Activated B cell treated with CpG ODN at 0.5 μM for 24 hours (primary cell): ENCODE measurements around the gene ZMYM1. TPM values are rescaled to one million over a fixed set of nuclear protein-coding genes. Genes with fewer than 3 reads are reported as not detected.
A peak's percentile ranks its signal among the peaks of the same experiment; 100 is the strongest.
"Not testable (repeated sequence)": the region's sequence is repeated elsewhere in the genome, so short reads cannot be mapped to it uniquely, and the experiment has no call there.

Source experiments
- ATAC-seq: fragments of 200-7000 bp; cut with Tn5 transposase; one replicate; pipeline ENCODE4 v1.10.0; 2021; ENCODE audit warnings: low read depth, mild to moderate bottlenecking, moderate library complexity
- CTCF ChIA-PET: fragments of 350-600 bp; sonication (Branson Sonifier 250); formaldehyde crosslinking; loops from one replicate; lab custom pipeline; 2021; ENCODE audit warnings: antibody characterized with exemption; lab: Charles Lee
- POLR2A ChIA-PET: fragments of 350-600 bp; sonication (Branson Sonifier 250); formaldehyde crosslinking; loops from one replicate; lab custom pipeline; 2021; ENCODE audit warnings: antibody characterized with exemption; lab: Charles Lee
- DNase-seq: peaks from one replicate; pipeline ENCODE4 v3.0.0; 2022
- H3K27ac Mint-ChIP-seq: one replicate; pipeline ENCODE4 v1.8.0; 2020; ENCODE audit warnings: mixed read lengths
- H3K27me3 Mint-ChIP-seq: one replicate; pipeline ENCODE4 v1.8.0; 2021; ENCODE audit warnings: mixed read lengths
- H3K36me3 Mint-ChIP-seq: one replicate; pipeline ENCODE4 v1.8.0; 2021; ENCODE audit warnings: low read depth, mixed read lengths
- H3K4me1 Mint-ChIP-seq: one replicate; pipeline ENCODE4 v1.8.0; 2021; ENCODE audit warnings: mixed read lengths
- H3K4me3 Mint-ChIP-seq: one replicate; pipeline ENCODE4 v1.8.0; 2020; ENCODE audit warnings: mild to moderate bottlenecking, mixed read lengths
- H3K9me3 Mint-ChIP-seq: one replicate; pipeline ENCODE4 v1.8.0; 2020; ENCODE audit warnings: mixed read lengths
- CTCF ChIP-seq: fragments of 200-600 bp; IDR thresholded peaks from one replicate; pipeline ENCODE4 v1.8.0; 2022; ENCODE audit warnings: antibody characterized with exemption, mild to moderate bottlenecking
- intact Hi-C: fragments of 100-400 bp; cut with micrococcal nuclease; formaldehyde crosslinking; loops from one replicate; pipeline ENCODE4 v1.15.1; 2024
- total RNA-seq: library from RNA; stranded (reverse); gene quantifications from 2 replicates; pipeline ENCODE4 v1.2.3, GENCODE V29; 2022

The ZMYM1 gene
- total RNA-seq, 1 donor from 2014 or later, result 7.4 TPM

- Mint-ChIP-seq H3K4me3 (no peak overlapping the region), H3K36me3 (no peaks in the 10 kb centered on the region), H3K27ac (no peak overlapping the region), H3K9me3 (peaks cover 4% of the 10 kb centered on the region), H3K27me3 (peaks cover 5% of the 10 kb centered on the region), H3K4me1 (no peaks in the 10 kb centered on the region)
- ChIA-PET POLR2A (no interaction called here), CTCF (no interaction called here)
- TF ChIP-seq CTCF, result no peak
- ATAC-seq, result no peak
- DNase-seq, result no peak
- intact Hi-C loops, result no loop called here
Measured at GRCh38 chr1:35069746-35070145, 9.4 kb upstream of the ZMYM1 start.

GRCh38 chr1:35073265-35073811 lies 5.8 kb upstream of the ZMYM1 start:
- no peaks in the 10 kb centered on the region for H3K4me1 Mint-ChIP-seq
- H3K4me3 Mint-ChIP-seq, result no peak overlapping the region
- H3K36me3 Mint-ChIP-seq, result no peaks in the 10 kb centered on the region
- intact Hi-C loops, result no loop called here
- H3K27ac Mint-ChIP-seq, result no peak overlapping the region
- H3K9me3 Mint-ChIP-seq, result peaks cover 4% of the 10 kb centered on the region
- ATAC-seq (no peak), DNase-seq (no peak)
- ChIA-PET CTCF (no interaction called here), POLR2A (no interaction called here)
- H3K27me3 Mint-ChIP-seq, result peaks cover 9% of the 10 kb centered on the region
- no peak for TF ChIP-seq CTCF

- ATAC-seq, H3K4me3 Mint-ChIP-seq: not testable (repeated sequence)
- intact Hi-C loops, result loop anchor here (5.0 kb wide), 1 partner anchor 1311 kb away; the partner anchor contains the start of gene STK40
Measured at GRCh38 chr1:35076426-35076825, 2.8 kb upstream of the ZMYM1 start.

GRCh38 chr1:35080171-35080854 lies 1.1 kb downstream of the ZMYM1 start:
- Mint-ChIP-seq H3K27ac (peak overlapping the region; percentile 98), H3K4me1 (peaks cover 21% of the 10 kb centered on the region), H3K4me3 (peak overlapping the region; percentile 95), H3K27me3 (peaks cover 2% of the 10 kb centered on the region), H3K36me3 (peaks cover 14% of the 10 kb centered on the region), H3K9me3 (no peaks in the 10 kb centered on the region)
- DNase-seq (no peak), ATAC-seq (no peak)
- POLR2A ChIA-PET, result interaction anchor here (1.4 to 2.7 kb wide), 6 partner anchors 49 to 213 kb away, joined by 3 to 67 read pairs (median 10); partner anchors contain the start of genes SFPQ, TMEM35B, ZMYM4 and ZMYM6
- CTCF ChIA-PET, result no interaction called here
- intact Hi-C loops, result no loop called here
- TF ChIP-seq CTCF, result no peak

More at GRCh38 chr1:35076426-35076825, 2.8 kb upstream of the ZMYM1 start:
- CTCF ChIA-PET, H3K9me3 Mint-ChIP-seq, H3K27ac Mint-ChIP-seq, DNase-seq, H3K27me3 Mint-ChIP-seq, POLR2A ChIA-PET, H3K36me3 Mint-ChIP-seq: not testable (repeated sequence)
- H3K4me1 Mint-ChIP-seq, result peaks cover 21% of the 10 kb centered on the region

GRCh38 chr1:35085421-35085820 lies 6.2 kb downstream of the ZMYM1 start:
- H3K4me1 Mint-ChIP-seq, result peaks cover 3% of the 10 kb centered on the region
- POLR2A ChIA-PET, result no interaction called here

More at GRCh38 chr1:35085421-35085820, 6.2 kb downstream of the ZMYM1 start:
- Mint-ChIP-seq H3K9me3 (no peaks in the 10 kb centered on the region), H3K4me3 (no peak overlapping the region), H3K27ac (no peak overlapping the region), H3K36me3 (peaks cover 12% of the 10 kb centered on the region), H3K27me3 (no peaks in the 10 kb centered on the region)
- DNase-seq, result no peak
- TF ChIP-seq CTCF, result no peak
- no peak for ATAC-seq
- intact Hi-C loops, result no loop called here
- CTCF ChIA-PET, result no interaction called here
